Measurements from ENCODE around the gene BBLN.

GRCh38 chr9:128139621-128140020 lies 20.4 kb upstream of the BBLN start:
- TF ChIP-seq CTCF (IDR thresholded peaks at IDR 0.05; ENCODE audit: low read depth, low read length) (no peak), EZH2phosphoT487 (IDR thresholded peaks at IDR 0.05; ENCODE audit: low read depth) (no peak)
